Right lobe of liver (tissue), 6 donors: Measurements from ENCODE around the gene AGRN. TPM values are rescaled to one million over a fixed set of nuclear protein-coding genes. Genes with fewer than 3 reads are reported as not detected.

Source experiments
- ATAC-seq, 4 donors: fragments of 200-7000 bp; cut with Tn5 transposase; one replicate each; pipeline ENCODE4 v1.9.1; 2020; ENCODE audit warnings: mild to moderate bottlenecking in 4 of 4, moderate library complexity in 4 of 4
- DNase-seq, 3 donors: peaks; one replicate each; pipeline ENCODE4 v3.0.0-alpha.2; 2020
- H3K27ac ChIP-seq, 3 donors: fragments of 200-600 bp; one replicate each; pipeline ENCODE4 v1.8.0; 2022
- H3K27me3 ChIP-seq, 2 donors: fragments of 200-600 bp; one replicate each; pipeline ENCODE4 v1.8.0; 2022
- H3K36me3 ChIP-seq, 4 donors: fragments of 200-600 bp; sonication (generic) in 1 of 4; one replicate each; pipeline versions ENCODE4 v1.5.1 to v1.8.0; 2017 to 2022; ENCODE audit warnings: control low read depth in 1 of 4
- H3K4me1 ChIP-seq, 4 donors: fragments of 200-600 bp; sonication (generic) in 1 of 4; one replicate each; pipeline versions ENCODE4 v1.5.1 to v1.8.0; 2017 to 2022; ENCODE audit warnings: control low read depth in 1 of 4
- H3K4me3 ChIP-seq, 3 donors: fragments of 200-600 bp; one replicate each; pipeline ENCODE4 v1.8.0; 2022
- H3K9me3 ChIP-seq, 4 donors: fragments of 200-600 bp; sonication (generic) in 1 of 4; one replicate each; pipeline versions ENCODE4 v1.5.1 to v1.8.0; 2017 to 2022; ENCODE audit warnings: control low read depth in 1 of 4
- POLR2A ChIP-seq: fragments of 450-650 bp; IDR thresholded peaks from one replicate; pipeline ENCODE4 v1.6.1; 2017; ENCODE audit warnings: antibody characterized with exemption, mild to moderate bottlenecking
- WGBS: methylation state at CpG from one replicate; pipeline ENCODE4 v1.1.6; 2018; ENCODE audit warnings: low coverage, low lambda C conversion rate; ENCODE audit not compliant: insufficient coverage; ENCODE audit errors: missing lambda C conversion rate; 5-methylcytosine and 5-hydroxymethylcytosine counted together
- intact Hi-C, 2 donors: fragments of 100-400 bp; cut with DNase I; formaldehyde crosslinking; loops; one replicate each; pipeline versions ENCODE4 v1.11.2 to v1.14.1; 2022
- long read RNA-seq: library from polyadenylated mRNA; unstranded; transcript quantifications from one replicate; pipeline ENCODE4 v2.0.0, GENCODE V29; 2019
- total RNA-seq, 6 experiments: library from RNA; depleted of rRNA in 2 of 6; stranded (reverse); fragments of >200 nt in 2 of 6; fragmentation: NEBNext Ultra II Directional in 3 of 6; extraction: Animal tissue kit (Norgen Biotek cat#: 25700) in 3 of 6; gene quantifications; one replicate each; pipeline versions ENCODE4 v1.1.0 to v1.2.4, GENCODE V29; 2016 to 2023
- TF ChIP-seq, protein P1 (sequence below), 4 donors: fragments of 200-600 bp in 3 of 4; fragments of 450-650 bp in 1 of 4; IDR thresholded peaks; one replicate each; pipeline versions ENCODE4 v1.5.1 to v1.8.0; 2016 to 2022; ENCODE audit warnings: antibody characterized with exemption in 4 of 4, mild to moderate bottlenecking in 2 of 4
- donor health status: DM: no; HTN: yes; CAD: no.
- donor health status: DM: no; HTN: no; CAD: no.
- donor health status: DM: no; HTN: no; CAD: no.
- donor health status: DM: no; HTN: yes; CAD: no.
- donor health status: DM: no; HTN: yes; CAD: no.

The AGRN gene
- total RNA-seq: 10 to 100 TPM; 14.2 to 44.5 (median 35.2) TPM
- long read RNA-seq: 0 reads

DNA sequence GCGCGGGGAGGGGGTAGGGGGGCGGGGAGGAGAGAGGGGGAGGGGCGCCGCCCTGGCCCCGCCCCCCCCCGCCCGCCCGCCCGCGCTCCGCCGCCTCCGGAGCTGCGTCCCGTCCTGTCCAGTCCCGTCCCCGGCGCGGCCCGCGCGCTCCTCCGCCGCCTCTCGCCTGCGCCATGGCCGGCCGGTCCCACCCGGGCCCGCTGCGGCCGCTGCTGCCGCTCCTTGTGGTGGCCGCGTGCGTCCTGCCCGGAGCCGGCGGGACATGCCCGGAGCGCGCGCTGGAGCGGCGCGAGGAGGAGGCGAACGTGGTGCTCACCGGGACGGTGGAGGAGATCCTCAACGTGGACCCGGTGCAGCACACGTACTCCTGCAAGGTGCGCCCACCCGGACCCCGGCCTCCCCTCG is at the start of gene AGRN:
AGRN (plus strand) TSS at position 121 of the 405 bp plus-strand sequence; CDS start at position 174, 53 bp downstream.
- DNase-seq: peak in 2 of 3 donors; percentile 72 to 75
- no CpG with 5 or more reads among the region's 58 CpGs for WGBS
- Histone ChIP-seq H3K27ac (peak within 1 kb of the TSS; percentile 74 to 88 (median 78)), H3K36me3 (no peaks in the 10 kb centered on the region), H3K4me1 (peaks cover 0 to 10% (median 5%) of the 10 kb centered on the region in 4 donors), H3K27me3 (no peaks in the 10 kb centered on the region), H3K4me3 (peak within 1 kb of the TSS; percentile 62 to 74 (median 64)), H3K9me3 (no peaks in the 10 kb centered on the region)
- ATAC-seq: peak; percentile 26 to 53 (median 48)
- TF ChIP-seq POLR2A: peak; percentile 54
- TF ChIP-seq, protein P1, sequence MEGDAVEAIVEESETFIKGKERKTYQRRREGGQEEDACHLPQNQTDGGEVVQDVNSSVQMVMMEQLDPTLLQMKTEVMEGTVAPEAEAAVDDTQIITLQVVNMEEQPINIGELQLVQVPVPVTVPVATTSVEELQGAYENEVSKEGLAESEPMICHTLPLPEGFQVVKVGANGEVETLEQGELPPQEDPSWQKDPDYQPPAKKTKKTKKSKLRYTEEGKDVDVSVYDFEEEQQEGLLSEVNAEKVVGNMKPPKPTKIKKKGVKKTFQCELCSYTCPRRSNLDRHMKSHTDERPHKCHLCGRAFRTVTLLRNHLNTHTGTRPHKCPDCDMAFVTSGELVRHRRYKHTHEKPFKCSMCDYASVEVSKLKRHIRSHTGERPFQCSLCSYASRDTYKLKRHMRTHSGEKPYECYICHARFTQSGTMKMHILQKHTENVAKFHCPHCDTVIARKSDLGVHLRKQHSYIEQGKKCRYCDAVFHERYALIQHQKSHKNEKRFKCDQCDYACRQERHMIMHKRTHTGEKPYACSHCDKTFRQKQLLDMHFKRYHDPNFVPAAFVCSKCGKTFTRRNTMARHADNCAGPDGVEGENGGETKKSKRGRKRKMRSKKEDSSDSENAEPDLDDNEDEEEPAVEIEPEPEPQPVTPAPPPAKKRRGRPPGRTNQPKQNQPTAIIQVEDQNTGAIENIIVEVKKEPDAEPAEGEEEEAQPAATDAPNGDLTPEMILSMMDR (IDR thresholded peaks at IDR 0.05): no peak
- intact Hi-C loops: no loop called here

DNA sequence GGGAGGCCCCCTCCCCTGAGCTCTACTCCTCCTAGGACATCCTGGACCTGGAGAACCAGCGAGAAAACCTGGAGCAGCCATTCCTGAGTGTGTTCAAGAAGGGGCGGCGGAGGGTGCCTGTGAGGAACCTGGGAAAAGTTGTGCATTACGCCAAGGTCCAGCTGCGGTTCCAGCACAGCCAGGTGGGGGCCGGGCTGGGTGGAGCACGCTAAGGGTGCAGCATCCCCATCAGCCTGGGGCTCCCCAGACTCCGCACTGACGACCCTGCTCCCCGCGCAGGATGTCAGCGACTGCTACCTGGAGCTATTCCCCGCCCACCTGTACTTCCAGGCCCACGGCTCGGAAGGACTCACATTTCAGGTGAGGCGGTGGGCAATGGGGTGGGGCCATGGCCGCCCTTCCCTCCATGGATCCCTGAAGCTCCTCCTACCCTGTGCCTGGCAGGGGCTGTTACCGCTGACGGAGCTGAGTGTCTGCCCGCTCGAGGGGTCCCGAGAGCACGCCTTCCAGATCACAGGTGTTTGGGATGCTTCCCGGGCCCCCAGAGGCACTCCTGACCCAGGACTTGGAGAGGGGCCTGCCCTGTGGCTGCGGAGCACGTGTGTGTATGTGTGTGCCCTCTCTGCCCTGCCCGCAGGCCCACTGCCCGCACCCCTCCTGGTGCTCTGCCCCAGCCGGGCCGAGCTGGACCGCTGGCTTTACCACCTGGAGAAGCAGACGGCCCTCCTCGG is 49.5 kb upstream of the AGRN start:
- no peaks in the 10 kb centered on the region for H3K9me3 ChIP-seq
- H3K36me3 ChIP-seq: no peaks in the 10 kb centered on the region
- ATAC-seq: no peak
- H3K27ac ChIP-seq: no peak overlapping the region
- H3K4me3 ChIP-seq: no peak overlapping the region
- no peak for DNase-seq
- intact Hi-C loops: no loop called here
- TF ChIP-seq POLR2A: no peak
- TF ChIP-seq, protein P1 (IDR thresholded peaks at IDR 0.05): no peak
- H3K27me3 ChIP-seq: peaks cover 0 to 12% of the 10 kb centered on the region in 2 donors
- WGBS: 20% methylated on average over 3 of the region's 33 CpGs
- H3K4me1 ChIP-seq: peaks cover 0 to 8% (median 2%) of the 10 kb centered on the region in 4 donors

DNA sequence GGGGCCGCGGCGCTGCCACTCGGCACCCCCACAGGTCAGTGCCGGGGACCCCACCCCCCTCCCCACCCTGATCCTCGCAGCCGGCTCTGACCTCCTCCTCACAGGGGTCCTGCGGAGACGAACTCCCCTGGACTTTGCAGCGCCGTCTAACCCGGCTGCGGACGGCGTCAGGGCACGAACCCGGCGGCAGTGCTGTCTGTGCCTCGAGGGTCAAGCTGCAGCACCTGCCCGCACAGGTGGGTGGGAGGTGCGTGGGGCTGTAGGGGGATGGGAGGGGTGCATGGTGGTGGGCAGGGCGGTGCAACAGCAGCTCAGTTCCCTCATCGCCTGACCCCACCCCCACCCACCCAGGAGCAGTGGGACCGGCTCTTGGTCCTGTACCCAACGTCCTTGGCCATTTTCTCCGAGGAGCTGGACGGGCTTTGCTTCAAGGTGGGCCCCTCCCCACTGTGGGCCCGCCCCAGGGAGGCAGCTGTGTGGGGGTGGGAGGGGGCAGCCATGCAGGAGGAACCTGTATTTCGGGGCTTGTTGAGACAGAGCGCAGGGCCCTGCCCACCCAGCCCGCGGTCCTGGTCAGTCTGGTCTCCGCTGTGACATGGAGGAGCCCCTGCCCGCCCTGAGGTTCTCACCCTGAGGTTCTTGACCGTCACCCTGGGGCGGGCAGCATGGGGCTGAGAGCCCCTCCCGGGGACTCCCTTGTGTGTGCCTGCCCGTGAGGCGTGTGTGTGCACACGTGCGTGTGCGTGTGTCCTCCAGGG is 48.8 kb upstream of the AGRN start:
- H3K27ac ChIP-seq: no peak overlapping the region
- H3K4me3 ChIP-seq: no peak overlapping the region
- intact Hi-C loops: no loop called here
- ATAC-seq (no peak), DNase-seq (peak in 1 of 3 donors; percentile 14)
- TF ChIP-seq, protein P1 (IDR thresholded peaks at IDR 0.05): no peak
- TF ChIP-seq POLR2A: no peak
- H3K27me3 ChIP-seq: peaks cover 0 to 12% of the 10 kb centered on the region in 2 donors
- no peaks in the 10 kb centered on the region for H3K36me3 ChIP-seq
- peaks cover 0 to 8% (median 2%) of the 10 kb centered on the region in 4 donors for H3K4me1 ChIP-seq
- no CpG with 5 or more reads among the region's 42 CpGs for WGBS
- H3K9me3 ChIP-seq: no peaks in the 10 kb centered on the region

DNA sequence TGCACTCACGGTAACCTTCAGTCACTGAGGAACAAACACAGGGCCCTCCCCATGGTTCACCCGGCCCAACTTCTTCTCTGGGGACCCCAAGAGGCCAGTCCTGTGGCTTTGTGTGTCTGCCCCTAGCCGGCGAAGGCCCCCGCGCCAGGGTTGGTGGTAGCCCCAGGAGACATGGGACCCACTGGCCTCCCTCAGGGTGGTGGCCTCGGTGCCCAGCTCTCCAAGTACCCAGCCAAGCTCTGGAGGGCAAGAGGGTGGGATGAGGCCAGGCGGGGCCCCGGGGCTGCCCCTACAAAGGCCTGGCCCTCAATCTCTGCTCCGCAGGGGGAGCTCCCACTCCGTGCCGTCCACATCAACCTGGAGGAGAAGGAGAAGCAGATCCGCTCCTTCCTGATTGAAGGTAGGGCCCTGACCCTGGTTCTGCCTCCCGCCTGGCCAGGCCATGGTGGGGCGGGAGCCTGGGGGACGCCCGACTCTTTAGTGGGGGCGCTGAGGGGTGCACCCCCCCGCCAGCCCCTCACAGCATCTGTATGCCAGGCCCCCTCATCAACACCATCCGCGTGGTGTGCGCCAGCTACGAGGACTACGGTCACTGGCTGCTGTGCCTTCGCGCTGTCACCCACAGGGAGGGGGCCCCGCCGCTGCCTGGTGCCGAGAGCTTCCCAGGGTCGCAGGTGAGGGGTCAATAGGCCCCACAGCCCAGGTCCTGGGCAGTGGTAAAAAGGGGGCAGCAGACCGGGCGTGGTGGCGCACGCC is 48.0 kb upstream of the AGRN start:
- 77% methylated on average over 8 of the region's 34 CpGs for WGBS
- intact Hi-C loops: no loop called here
- Histone ChIP-seq H3K9me3 (no peaks in the 10 kb centered on the region), H3K4me3 (no peak overlapping the region), H3K27ac (no peak overlapping the region), H3K27me3 (peaks cover 0 to 12% of the 10 kb centered on the region in 2 donors), H3K4me1 (peaks cover 0 to 6% (median 2%) of the 10 kb centered on the region in 4 donors), H3K36me3 (no peaks in the 10 kb centered on the region)
- ATAC-seq (no peak), DNase-seq (peak in 1 of 3 donors; percentile 16)
- TF ChIP-seq POLR2A: no peak
- TF ChIP-seq, protein P1 (IDR thresholded peaks at IDR 0.05): no peak
